ENCODE results near the gene NEDD8. TPM values are rescaled to one million over a fixed set of nuclear protein-coding genes. Genes with fewer than 3 reads are reported as not detected.

Gene NEDD8
- total RNA-seq, 1 experiment from 2014 or later: 192 TPM

DNA sequence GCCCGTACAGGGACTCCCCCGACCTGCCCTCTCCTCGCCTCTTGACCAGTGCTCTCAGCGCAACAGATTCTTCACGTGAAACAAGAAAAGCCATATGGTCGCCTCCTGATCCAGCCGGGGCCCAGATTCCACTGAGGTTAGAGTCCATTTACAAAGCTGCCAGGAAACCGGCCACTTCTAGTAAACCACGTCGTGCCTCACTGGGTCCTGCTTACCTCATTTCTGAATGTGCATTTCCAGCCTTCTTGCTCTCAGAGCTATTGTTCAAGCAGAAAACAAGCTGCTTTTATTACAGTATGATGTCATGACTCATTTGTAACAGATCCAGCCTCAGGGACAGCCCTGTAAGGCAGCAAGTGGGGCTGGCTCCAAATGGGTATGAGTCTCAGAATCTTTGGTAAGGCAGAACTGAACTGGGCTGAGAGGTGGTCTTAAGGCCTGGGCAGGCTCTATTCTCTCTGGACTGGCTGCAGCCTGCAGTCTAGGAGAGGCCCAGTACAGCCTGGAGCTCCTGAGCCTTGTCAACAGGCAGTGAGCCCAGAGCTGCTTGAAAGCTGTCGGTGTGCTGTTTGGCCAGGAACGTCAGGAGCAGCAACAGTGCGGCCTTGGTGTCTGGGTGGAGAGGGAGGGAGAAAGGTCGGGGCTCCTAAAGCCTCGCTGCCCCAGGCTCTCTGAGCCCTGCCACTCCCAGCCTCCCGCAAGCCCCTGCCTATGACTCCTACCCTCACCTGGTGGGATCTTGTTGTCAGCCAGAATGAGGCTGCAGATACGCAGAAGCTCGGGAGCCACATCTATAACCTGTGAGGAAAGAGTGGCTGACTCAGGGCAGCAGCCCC is 52.0 kb downstream of the NEDD8 start:
- no TSS peak for BruUV-seq (replicated peaks)
- Mint-ChIP-seq H3K36me3 (ENCODE audit: insufficient read depth, unreplicated experiment) (peaks cover 63% of the 10 kb centered on the region), H3K27ac (ENCODE audit: unreplicated experiment) (no peak overlapping the region), H3K4me3 (ENCODE audit: low read depth, unreplicated experiment) (no peak overlapping the region), H3K9me3 (ENCODE audit: low read depth, unreplicated experiment) (no peaks in the 10 kb centered on the region), H3K4me1 (ENCODE audit: low read depth, unreplicated experiment) (no peaks in the 10 kb centered on the region), H3K27me3 (ENCODE audit: unreplicated experiment) (no peaks in the 10 kb centered on the region)
- intact Hi-C loops (cut with micrococcal nuclease; ENCODE audit: unreplicated experiment): no loop called here
- no peak for DNase-seq
- TF ChIP-seq, protein P1, sequence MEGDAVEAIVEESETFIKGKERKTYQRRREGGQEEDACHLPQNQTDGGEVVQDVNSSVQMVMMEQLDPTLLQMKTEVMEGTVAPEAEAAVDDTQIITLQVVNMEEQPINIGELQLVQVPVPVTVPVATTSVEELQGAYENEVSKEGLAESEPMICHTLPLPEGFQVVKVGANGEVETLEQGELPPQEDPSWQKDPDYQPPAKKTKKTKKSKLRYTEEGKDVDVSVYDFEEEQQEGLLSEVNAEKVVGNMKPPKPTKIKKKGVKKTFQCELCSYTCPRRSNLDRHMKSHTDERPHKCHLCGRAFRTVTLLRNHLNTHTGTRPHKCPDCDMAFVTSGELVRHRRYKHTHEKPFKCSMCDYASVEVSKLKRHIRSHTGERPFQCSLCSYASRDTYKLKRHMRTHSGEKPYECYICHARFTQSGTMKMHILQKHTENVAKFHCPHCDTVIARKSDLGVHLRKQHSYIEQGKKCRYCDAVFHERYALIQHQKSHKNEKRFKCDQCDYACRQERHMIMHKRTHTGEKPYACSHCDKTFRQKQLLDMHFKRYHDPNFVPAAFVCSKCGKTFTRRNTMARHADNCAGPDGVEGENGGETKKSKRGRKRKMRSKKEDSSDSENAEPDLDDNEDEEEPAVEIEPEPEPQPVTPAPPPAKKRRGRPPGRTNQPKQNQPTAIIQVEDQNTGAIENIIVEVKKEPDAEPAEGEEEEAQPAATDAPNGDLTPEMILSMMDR (IDR thresholded peaks at IDR 0.05; ENCODE audit: unreplicated experiment): no peak
- CTCF ChIA-PET: no interaction called here

DNA sequence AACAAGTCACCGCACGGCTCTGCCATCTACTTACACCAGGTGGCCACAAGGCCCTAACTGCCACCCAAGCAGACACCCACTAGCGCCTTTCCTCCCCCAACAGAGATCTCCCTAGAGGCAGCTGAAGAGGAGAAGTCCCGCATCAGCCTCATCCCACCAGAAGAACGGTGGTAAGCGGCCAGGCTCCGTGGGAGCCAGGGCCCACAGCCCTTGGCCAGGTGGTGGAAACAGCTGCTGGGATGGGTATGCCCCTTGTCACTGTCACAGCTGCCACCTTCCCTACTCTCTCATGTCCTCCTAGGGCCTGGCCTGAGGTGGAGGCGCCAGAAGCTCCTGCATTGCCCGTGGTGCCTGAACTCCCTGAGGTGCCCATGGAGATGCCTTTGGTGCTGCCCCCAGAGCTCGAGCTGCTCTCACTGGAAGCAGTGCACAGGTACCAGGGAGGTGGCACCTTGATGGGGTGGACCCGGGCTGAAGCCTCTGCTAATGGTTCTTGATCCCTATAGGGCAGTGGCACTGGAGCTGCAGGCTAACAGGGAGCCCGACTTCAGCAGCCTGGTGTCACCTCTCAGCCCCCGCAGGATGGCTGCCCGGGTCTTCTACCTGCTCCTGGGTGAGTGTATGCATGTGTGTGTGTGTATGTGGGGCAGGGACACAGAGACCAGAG is 52.7 kb downstream of the NEDD8 start:
- DNase-seq: no peak
- TF ChIP-seq, protein P1 (IDR thresholded peaks at IDR 0.05; ENCODE audit: unreplicated experiment): no peak
- H3K27ac Mint-ChIP-seq (ENCODE audit: unreplicated experiment): peak overlapping the region; percentile 31
- H3K27me3 Mint-ChIP-seq (ENCODE audit: unreplicated experiment): no peaks in the 10 kb centered on the region
- no peaks in the 10 kb centered on the region for H3K4me1 Mint-ChIP-seq (ENCODE audit: low read depth, unreplicated experiment)
- CTCF ChIA-PET: no interaction called here
- no TSS peak for BruUV-seq (replicated peaks)
- H3K36me3 Mint-ChIP-seq (ENCODE audit: insufficient read depth, unreplicated experiment): peaks cover 67% of the 10 kb centered on the region
- no peaks in the 10 kb centered on the region for H3K9me3 Mint-ChIP-seq (ENCODE audit: low read depth, unreplicated experiment)
- intact Hi-C loops (cut with micrococcal nuclease; ENCODE audit: unreplicated experiment): no loop called here
- H3K4me3 Mint-ChIP-seq (ENCODE audit: low read depth, unreplicated experiment): no peak overlapping the region

DNA sequence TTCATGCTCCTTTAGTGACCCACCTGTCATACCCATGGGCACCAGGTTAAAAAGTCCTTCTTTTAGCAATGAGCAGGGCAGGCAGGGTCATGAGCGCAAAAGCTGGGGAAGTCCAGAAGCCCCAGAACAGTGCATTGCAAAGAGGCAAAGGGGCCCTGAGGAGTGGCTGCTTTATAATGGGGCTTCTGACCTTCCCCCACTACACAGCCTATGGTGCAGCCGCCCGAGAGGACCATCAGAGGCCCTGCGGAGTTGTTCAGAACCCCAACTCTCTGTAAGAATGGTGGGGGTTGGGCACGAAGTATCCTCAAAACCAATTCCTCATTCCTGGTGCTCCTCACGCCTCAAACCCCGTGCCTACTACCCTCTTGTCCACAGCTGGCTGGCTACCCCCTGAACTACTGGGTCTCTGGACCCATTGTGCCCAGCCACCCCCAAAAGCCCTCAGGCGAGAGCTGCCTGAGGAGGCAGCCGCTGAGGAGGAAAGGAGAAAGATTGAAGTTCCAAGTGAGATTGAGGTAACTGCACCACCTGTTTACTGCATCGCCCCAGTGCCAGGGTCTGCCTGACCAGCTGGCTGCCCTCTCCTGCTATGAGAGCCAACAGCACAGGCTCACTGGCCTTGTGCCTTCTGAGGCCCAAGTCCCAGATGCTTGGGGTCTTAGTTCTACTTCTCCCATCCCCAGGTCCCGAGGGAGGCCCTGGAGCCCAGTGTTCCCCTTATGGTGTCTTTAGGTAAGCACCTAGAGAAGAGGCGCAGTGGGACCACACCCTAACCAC is 53.6 kb downstream of the NEDD8 start:
- no peak for DNase-seq
- Mint-ChIP-seq H3K4me3 (ENCODE audit: low read depth, unreplicated experiment) (no peak overlapping the region), H3K9me3 (ENCODE audit: low read depth, unreplicated experiment) (no peaks in the 10 kb centered on the region), H3K36me3 (ENCODE audit: insufficient read depth, unreplicated experiment) (peaks cover 70% of the 10 kb centered on the region), H3K27me3 (ENCODE audit: unreplicated experiment) (no peaks in the 10 kb centered on the region), H3K4me1 (ENCODE audit: low read depth, unreplicated experiment) (no peaks in the 10 kb centered on the region), H3K27ac (ENCODE audit: unreplicated experiment) (peak overlapping the region; percentile 31)
- CTCF ChIA-PET: no interaction called here
- intact Hi-C loops (cut with micrococcal nuclease; ENCODE audit: unreplicated experiment): no loop called here
- TF ChIP-seq, protein P1 (IDR thresholded peaks at IDR 0.05; ENCODE audit: unreplicated experiment): no peak
- no TSS peak for BruUV-seq (replicated peaks)

DNA sequence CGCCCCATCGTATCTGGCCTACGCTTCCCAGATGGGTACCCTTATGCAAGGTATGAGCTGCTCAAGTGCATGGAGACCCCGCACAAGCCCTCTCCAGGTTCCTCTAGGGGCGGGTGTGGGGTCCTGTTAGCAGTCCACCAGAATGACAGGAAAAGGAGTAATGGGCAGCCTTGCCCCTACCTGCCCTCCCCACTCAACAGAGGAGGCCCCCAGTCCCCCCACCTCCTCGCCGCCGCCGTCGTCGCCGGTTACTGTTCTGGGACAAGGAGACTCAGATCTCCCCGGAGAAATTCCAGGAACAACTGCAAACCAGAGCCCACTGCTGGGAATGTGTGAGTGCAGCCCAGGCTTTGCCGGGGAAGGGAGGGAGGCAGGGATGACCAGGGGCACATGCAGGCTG is 54.3 kb downstream of the NEDD8 start:
- Mint-ChIP-seq H3K36me3 (ENCODE audit: insufficient read depth, unreplicated experiment) (peaks cover 67% of the 10 kb centered on the region), H3K4me1 (ENCODE audit: low read depth, unreplicated experiment) (no peaks in the 10 kb centered on the region), H3K9me3 (ENCODE audit: low read depth, unreplicated experiment) (no peaks in the 10 kb centered on the region), H3K27ac (ENCODE audit: unreplicated experiment) (no peak overlapping the region), H3K27me3 (ENCODE audit: unreplicated experiment) (no peaks in the 10 kb centered on the region), H3K4me3 (ENCODE audit: low read depth, unreplicated experiment) (no peak overlapping the region)
- intact Hi-C loops (cut with micrococcal nuclease; ENCODE audit: unreplicated experiment): no loop called here
- CTCF ChIA-PET: no interaction called here
- no peak for DNase-seq
- no TSS peak for BruUV-seq (replicated peaks)
- TF ChIP-seq, protein P1 (IDR thresholded peaks at IDR 0.05; ENCODE audit: unreplicated experiment): no peak

Measured in Calu3 (cell line).